Measurements from ENCODE around the gene PLD3. TPM values are rescaled to one million over a fixed set of nuclear protein-coding genes. Genes with fewer than 3 reads are reported as not detected.
A peak's percentile ranks its signal among the peaks of the same experiment; 100 is the strongest.

The PLD3 gene
- total and polyA plus RNA-seq, 2 experiments from 2014 or later = 181 to 490 TPM

DNA sequence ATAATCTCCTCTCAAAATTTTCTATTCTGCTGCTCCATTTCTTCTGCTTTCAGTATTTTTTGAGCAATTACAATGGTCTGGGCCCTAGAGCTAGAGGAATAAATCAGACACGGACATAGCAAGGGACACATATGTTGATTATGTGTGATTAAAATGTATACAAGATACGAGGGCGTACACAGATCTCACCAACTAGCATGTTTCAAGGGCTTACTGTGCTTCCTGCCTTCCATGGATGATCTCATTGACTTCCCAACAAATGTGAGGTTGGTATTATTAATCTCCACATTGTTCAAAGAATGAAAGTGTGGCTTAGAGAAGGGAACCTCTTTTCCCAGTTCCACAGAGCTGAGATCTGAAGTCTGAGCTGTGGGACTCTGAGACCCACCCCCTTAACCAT, 9.1 kb downstream of the PLD3 start:
- Mint-ChIP-seq H3K27me3 (ENCODE audit: insufficient read depth, low read depth, poor library complexity) (peaks cover 3% of the 10 kb centered on the region), H3K27ac (peak overlapping the region; percentile 6; the same call in 1 of the 2 replicates), H3K4me3 (no peak overlapping the region), H3K4me1 (peaks cover 22% of the 10 kb centered on the region), H3K36me3 (ENCODE audit: low read depth) (no peaks in the 10 kb centered on the region), H3K9me3 (no peaks in the 10 kb centered on the region)
- Histone ChIP-seq H3K9me2 (ENCODE audit: insufficient read depth) (no peaks in the 10 kb centered on the region), H3K4me1 (ENCODE audit: insufficient read depth) (no peaks in the 10 kb centered on the region), H2AFZ (no peak overlapping the region), H3K4me3 (no peak overlapping the region), H3K36me3 (ENCODE audit: insufficient read depth) (no peaks in the 10 kb centered on the region), H3K27ac (ENCODE audit: low read depth) (no peak overlapping the region), H3K4me2 (no peak overlapping the region), H3F3A (replicated peaks; ENCODE audit: low read depth) (no peaks in the 10 kb centered on the region), H3K27me3 (ENCODE audit: insufficient read depth) (no peaks in the 10 kb centered on the region), H3K79me2 (replicated peaks; ENCODE audit: insufficient read depth) (no peaks in the 10 kb centered on the region), H4K20me1 (replicated peaks; ENCODE audit: insufficient read depth) (no peaks in the 10 kb centered on the region; the same call in 1 of the 2 replicates)
- TF ChIP-seq NANOG (IDR thresholded peaks at IDR 0.05; ENCODE audit: borderline replicate concordance) (no peak), ZNF331 (CRISPR knock-in tag; IDR thresholded peaks at IDR 0.05; ENCODE audit: low read depth) (no peak), EZH2 (IDR thresholded peaks at IDR 0.05; ENCODE audit: low read depth, unreplicated experiment) (no peak), STAT1 (IDR thresholded peaks at IDR 0.05; ENCODE audit: unreplicated experiment) (no peak), POLR2AphosphoS5 (IDR thresholded peaks at IDR 0.05; ENCODE audit: low read depth) (no peak)
- TF ChIP-seq, protein P1, sequence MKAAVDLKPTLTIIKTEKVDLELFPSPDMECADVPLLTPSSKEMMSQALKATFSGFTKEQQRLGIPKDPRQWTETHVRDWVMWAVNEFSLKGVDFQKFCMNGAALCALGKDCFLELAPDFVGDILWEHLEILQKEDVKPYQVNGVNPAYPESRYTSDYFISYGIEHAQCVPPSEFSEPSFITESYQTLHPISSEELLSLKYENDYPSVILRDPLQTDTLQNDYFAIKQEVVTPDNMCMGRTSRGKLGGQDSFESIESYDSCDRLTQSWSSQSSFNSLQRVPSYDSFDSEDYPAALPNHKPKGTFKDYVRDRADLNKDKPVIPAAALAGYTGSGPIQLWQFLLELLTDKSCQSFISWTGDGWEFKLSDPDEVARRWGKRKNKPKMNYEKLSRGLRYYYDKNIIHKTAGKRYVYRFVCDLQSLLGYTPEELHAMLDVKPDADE (IDR thresholded peaks at IDR 0.05) = no peak
- TF ChIP-seq, protein P2, sequence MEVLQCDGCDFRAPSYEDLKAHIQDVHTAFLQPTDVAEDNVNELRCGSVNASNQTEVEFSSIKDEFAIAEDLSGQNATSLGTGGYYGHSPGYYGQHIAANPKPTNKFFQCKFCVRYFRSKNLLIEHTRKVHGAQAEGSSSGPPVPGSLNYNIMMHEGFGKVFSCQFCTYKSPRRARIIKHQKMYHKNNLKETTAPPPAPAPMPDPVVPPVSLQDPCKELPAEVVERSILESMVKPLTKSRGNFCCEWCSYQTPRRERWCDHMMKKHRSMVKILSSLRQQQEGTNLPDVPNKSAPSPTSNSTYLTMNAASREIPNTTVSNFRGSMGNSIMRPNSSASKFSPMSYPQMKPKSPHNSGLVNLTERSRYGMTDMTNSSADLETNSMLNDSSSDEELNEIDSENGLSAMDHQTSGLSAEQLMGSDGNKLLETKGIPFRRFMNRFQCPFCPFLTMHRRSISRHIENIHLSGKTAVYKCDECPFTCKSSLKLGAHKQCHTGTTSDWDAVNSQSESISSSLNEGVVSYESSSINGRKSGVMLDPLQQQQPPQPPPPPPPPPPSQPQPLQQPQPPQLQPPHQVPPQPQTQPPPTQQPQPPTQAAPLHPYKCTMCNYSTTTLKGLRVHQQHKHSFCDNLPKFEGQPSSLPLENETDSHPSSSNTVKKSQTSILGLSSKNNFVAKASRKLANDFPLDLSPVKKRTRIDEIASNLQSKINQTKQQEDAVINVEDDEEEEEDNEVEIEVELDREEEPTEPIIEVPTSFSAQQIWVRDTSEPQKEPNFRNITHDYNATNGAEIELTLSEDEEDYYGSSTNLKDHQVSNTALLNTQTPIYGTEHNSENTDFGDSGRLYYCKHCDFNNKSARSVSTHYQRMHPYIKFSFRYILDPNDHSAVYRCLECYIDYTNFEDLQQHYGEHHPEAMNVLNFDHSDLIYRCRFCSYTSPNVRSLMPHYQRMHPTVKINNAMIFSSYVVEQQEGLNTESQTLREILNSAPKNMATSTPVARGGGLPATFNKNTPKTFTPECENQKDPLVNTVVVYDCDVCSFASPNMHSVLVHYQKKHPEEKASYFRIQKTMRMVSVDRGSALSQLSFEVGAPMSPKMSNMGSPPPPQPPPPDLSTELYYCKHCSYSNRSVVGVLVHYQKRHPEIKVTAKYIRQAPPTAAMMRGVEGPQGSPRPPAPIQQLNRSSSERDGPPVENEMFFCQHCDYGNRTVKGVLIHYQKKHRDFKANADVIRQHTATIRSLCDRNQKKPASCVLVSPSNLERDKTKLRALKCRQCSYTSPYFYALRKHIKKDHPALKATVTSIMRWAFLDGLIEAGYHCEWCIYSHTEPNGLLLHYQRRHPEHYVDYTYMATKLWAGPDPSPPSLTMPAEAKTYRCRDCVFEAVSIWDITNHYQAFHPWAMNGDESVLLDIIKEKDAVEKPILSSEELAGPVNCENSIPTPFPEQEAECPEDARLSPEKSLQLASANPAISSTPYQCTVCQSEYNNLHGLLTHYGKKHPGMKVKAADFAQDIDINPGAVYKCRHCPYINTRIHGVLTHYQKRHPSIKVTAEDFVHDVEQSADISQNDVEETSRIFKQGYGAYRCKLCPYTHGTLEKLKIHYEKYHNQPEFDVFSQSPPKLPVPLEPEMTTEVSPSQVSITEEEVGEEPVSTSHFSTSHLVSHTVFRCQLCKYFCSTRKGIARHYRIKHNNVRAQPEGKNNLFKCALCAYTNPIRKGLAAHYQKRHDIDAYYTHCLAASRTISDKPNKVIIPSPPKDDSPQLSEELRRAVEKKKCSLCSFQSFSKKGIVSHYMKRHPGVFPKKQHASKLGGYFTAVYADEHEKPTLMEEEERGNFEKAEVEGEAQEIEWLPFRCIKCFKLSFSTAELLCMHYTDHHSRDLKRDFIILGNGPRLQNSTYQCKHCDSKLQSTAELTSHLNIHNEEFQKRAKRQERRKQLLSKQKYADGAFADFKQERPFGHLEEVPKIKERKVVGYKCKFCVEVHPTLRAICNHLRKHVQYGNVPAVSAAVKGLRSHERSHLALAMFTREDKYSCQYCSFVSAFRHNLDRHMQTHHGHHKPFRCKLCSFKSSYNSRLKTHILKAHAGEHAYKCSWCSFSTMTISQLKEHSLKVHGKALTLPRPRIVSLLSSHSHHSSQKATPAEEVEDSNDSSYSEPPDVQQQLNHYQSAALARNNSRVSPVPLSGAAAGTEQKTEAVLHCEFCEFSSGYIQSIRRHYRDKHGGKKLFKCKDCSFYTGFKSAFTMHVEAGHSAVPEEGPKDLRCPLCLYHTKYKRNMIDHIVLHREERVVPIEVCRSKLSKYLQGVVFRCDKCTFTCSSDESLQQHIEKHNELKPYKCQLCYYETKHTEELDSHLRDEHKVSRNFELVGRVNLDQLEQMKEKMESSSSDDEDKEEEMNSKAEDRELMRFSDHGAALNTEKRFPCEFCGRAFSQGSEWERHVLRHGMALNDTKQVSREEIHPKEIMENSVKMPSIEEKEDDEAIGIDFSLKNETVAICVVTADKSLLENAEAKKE (CRISPR knock-in tag; IDR thresholded peaks at IDR 0.05) = no peak
- ATAC-seq (no peak), DNase-seq (ENCODE audit: low spot score) (no peak)
